ENCODE data around the gene PDAP1. TPM values are rescaled to one million over a fixed set of nuclear protein-coding genes. Genes with fewer than 3 reads are reported as not detected.

Gene PDAP1
- total RNA-seq, 2 donors from 2014 or later, result 65.0 to 87.5 TPM

DNA sequence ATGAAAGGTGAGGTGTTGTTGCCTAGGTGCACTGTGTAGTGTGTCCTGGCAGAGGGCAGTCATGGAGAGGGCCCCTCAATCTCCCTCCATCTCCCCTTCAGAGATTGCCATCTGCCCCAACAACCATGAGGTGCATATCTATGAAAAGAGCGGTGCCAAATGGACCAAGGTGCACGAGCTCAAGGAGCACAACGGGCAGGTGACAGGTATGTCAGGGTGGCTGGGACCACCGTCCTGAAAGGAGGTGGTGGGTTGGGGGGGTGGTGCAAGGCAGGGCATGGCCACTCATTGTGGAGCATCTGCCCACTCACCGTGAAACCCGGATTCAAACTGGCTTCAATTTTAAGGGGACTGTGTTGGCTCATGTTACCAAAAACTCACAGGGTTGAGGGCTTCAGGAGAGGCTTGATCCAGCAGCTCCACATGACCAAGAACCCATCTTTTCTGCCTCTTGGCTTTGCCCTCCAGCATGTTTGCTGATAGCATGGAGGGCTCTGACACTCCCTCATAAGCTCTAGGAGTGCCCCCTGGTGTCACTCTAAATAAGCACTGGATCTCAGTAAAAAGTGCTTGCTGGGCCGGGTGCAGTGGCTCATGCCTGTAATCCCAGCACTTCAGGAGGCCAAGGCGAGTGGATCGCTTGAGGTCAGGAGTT, 21.7 kb downstream of the PDAP1 start:
- ATAC-seq (ENCODE audit: insufficient number of reproducible peaks, low FRiP score, low read depth) (no peak), DNase-seq (ENCODE audit: low spot score) (no peak)
- Histone ChIP-seq H3K27me3 (replicated peaks; ENCODE audit: insufficient read depth) (no peaks in the 10 kb centered on the region), H3K36me3 (peaks cover 46% of the 10 kb centered on the region), H3K4me3 (no peak overlapping the region), H3K4me1 (ENCODE audit: control insufficient read depth in 1 of 2, low read depth in 2 of 2) (no peaks in the 10 kb centered on the region), H3K27ac (no peak overlapping the region), H3K9me3 (no peaks in the 10 kb centered on the region)
- TF ChIP-seq, protein P1, sequence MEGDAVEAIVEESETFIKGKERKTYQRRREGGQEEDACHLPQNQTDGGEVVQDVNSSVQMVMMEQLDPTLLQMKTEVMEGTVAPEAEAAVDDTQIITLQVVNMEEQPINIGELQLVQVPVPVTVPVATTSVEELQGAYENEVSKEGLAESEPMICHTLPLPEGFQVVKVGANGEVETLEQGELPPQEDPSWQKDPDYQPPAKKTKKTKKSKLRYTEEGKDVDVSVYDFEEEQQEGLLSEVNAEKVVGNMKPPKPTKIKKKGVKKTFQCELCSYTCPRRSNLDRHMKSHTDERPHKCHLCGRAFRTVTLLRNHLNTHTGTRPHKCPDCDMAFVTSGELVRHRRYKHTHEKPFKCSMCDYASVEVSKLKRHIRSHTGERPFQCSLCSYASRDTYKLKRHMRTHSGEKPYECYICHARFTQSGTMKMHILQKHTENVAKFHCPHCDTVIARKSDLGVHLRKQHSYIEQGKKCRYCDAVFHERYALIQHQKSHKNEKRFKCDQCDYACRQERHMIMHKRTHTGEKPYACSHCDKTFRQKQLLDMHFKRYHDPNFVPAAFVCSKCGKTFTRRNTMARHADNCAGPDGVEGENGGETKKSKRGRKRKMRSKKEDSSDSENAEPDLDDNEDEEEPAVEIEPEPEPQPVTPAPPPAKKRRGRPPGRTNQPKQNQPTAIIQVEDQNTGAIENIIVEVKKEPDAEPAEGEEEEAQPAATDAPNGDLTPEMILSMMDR (IDR thresholded peaks at IDR 0.05), result no peak

DNA sequence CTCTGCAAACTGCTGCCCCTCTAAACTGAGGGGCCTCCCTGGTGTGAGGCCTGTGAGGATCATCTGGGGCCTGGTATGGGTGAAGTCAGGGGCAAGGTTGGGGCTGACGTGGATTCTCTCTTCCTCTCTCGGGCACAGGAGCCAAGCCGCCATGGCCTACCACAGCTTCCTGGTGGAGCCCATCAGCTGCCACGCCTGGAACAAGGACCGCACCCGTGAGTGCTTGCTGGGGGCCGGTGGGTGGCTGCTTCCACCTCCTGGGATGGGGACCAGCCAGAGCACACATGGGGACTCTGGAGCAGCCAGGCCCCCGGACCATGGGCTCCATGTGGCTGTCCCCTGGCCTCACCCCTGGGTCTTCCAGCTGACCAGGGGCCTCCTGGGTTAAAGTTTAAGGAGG, 22.8 kb downstream of the PDAP1 start:
- no peak for ATAC-seq (ENCODE audit: insufficient number of reproducible peaks, low FRiP score, low read depth)
- H3K27me3 ChIP-seq (replicated peaks; ENCODE audit: insufficient read depth), result no peaks in the 10 kb centered on the region
- peaks cover 35% of the 10 kb centered on the region for H3K36me3 ChIP-seq
- H3K4me1 ChIP-seq (ENCODE audit: control insufficient read depth in 1 of 2, low read depth in 2 of 2), result peaks cover 10 to 11% of the 10 kb centered on the region in 2 donors
- no peak overlapping the region for H3K27ac ChIP-seq
- H3K4me3 ChIP-seq, result no peak overlapping the region
- TF ChIP-seq, protein P1 (IDR thresholded peaks at IDR 0.05), result no peak
- DNase-seq (ENCODE audit: low spot score), result no peak
- H3K9me3 ChIP-seq, result no peaks in the 10 kb centered on the region

- no peak overlapping the region for H3K27ac ChIP-seq
- H3K9me3 ChIP-seq, result no peaks in the 10 kb centered on the region
- no peaks in the 10 kb centered on the region for H3K27me3 ChIP-seq (replicated peaks; ENCODE audit: insufficient read depth)
- peaks cover 26% of the 10 kb centered on the region for H3K36me3 ChIP-seq
- H3K4me1 ChIP-seq (ENCODE audit: control insufficient read depth in 1 of 2, low read depth in 2 of 2), result peaks cover 21% of the 10 kb centered on the region in 2 donors
- no peak overlapping the region for H3K4me3 ChIP-seq
- DNase-seq (ENCODE audit: low spot score) (no peak), ATAC-seq (ENCODE audit: insufficient number of reproducible peaks, low FRiP score, low read depth) (no peak)
- TF ChIP-seq, protein P1 (IDR thresholded peaks at IDR 0.05), result no peak
Measured at GRCh38 chr7:99384523-99384922, 23.9 kb downstream of the PDAP1 start.

DNA sequence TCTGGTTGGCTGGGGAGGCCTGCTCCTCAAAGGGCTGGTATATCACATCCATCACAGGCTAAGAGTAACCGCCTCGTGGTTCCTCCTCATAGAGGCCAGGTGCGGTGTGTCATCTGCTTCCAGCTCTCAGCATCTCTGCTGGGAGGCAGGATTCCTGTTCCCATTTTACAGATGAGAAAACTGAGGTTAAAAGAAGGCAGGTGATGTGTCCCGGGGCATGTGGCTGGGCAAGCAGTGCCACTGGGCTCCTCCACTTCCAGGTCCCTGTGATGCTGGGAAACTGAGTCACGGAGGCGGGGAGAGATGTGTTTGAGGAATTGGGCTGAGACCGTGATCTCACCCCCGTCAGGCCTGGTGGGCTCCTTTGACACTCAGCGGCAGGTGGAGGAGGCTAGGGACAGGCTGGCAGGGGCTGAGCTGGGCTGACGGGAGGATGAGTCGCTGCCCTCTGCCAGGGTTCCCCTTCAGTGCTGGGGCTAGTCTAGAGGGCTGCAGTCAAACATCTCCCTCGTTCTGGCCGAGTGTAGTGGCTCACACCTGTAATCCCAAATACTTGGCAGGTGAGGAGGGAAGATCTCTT, 24.5 kb downstream of the PDAP1 start:
- DNase-seq (ENCODE audit: low spot score) (no peak), ATAC-seq (ENCODE audit: insufficient number of reproducible peaks, low FRiP score, low read depth) (no peak)
- Histone ChIP-seq H3K27me3 (replicated peaks; ENCODE audit: insufficient read depth) (no peaks in the 10 kb centered on the region), H3K27ac (no peak overlapping the region), H3K4me3 (no peak overlapping the region), H3K4me1 (ENCODE audit: control insufficient read depth in 1 of 2, low read depth in 2 of 2) (peaks cover 25 to 28% of the 10 kb centered on the region in 2 donors), H3K9me3 (no peaks in the 10 kb centered on the region), H3K36me3 (peaks cover 20% of the 10 kb centered on the region)
- TF ChIP-seq, protein P1 (IDR thresholded peaks at IDR 0.05), result no peak

DNA sequence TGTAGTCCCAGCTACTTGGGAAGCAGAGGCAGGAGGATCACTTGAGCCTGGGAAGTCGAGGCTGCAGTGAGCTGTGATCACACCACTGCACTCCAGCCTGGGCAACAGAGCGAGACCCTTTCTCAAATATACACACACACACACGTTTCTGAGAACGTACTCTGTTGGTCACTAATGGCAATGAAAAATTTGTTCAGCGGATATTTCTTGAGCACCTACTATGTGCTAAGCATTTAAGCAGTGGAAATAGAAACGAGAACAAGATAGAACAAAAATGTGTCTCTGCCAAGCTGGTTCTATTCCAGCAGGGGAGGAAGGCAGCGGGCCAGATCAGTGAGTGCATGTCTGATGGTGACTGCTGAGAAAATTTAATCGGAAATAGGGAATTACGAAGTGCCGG, 25.2 kb downstream of the PDAP1 start:
- H3K4me1 ChIP-seq (ENCODE audit: control insufficient read depth in 1 of 2, low read depth in 2 of 2), result peaks cover 26 to 34% of the 10 kb centered on the region in 2 donors
- DNase-seq (ENCODE audit: low spot score) (no peak), ATAC-seq (ENCODE audit: insufficient number of reproducible peaks, low FRiP score, low read depth) (no peak)
- TF ChIP-seq, protein P1 (IDR thresholded peaks at IDR 0.05), result no peak
- H3K4me3 ChIP-seq, result no peak overlapping the region
- H3K36me3 ChIP-seq, result peaks cover 15% of the 10 kb centered on the region
- no peak overlapping the region for H3K27ac ChIP-seq
- H3K9me3 ChIP-seq, result no peaks in the 10 kb centered on the region
- no peaks in the 10 kb centered on the region for H3K27me3 ChIP-seq (replicated peaks; ENCODE audit: insufficient read depth)
